ENCODE results near the gene ZNF521. TPM values are rescaled to one million over a fixed set of nuclear protein-coding genes. Genes with fewer than 3 reads are reported as not detected.

The ZNF521 gene
- total RNA-seq, 2 donors from 2014 or later: 21.4 to 26.9 TPM

- 97 to 98% methylated on average over 8 to 13 of the region's 13 CpGs for WGBS, 2 experiments (ENCODE audit: insufficient coverage in 1 of 2, insufficient read length in 1 of 2)
- Mint-ChIP-seq H3K27me3 (ENCODE audit: insufficient read depth) (peaks cover 4% of the 10 kb centered on the region), H3K27ac (no peak overlapping the region), H3K4me3 (no peak overlapping the region), H3K4me1 (peaks cover 26% of the 10 kb centered on the region), H3K36me3 (ENCODE audit: low read depth) (peaks cover 3% of the 10 kb centered on the region), H3K9me3 (peaks cover 8% of the 10 kb centered on the region)
- no peak overlapping the region for H3K9ac ChIP-seq (ENCODE audit: extremely low read depth, low read length, poor library complexity, severe bottlenecking)
- no peak for TF ChIP-seq CTCF (conservative IDR thresholded peaks at IDR 0.05)
- H3K27me3 ChIP-seq (ENCODE audit: control insufficient read depth, insufficient read depth, low read length, poor library complexity, severe bottlenecking): no peaks in the 10 kb centered on the region
- peaks cover 2% of the 10 kb centered on the region for H3K4me1 ChIP-seq (ENCODE audit: control insufficient read depth, insufficient read depth, low read length)
- peaks cover 16% of the 10 kb centered on the region for H3K9me3 ChIP-seq (ENCODE audit: control insufficient read depth, low read length)
- peak; percentile 64 for DNase-seq
- no peak overlapping the region for H3K27ac ChIP-seq (ENCODE audit: low read depth, low read length)
- H3K36me3 ChIP-seq (ENCODE audit: control insufficient read depth, insufficient read depth, low read length): no peaks in the 10 kb centered on the region
- no peak overlapping the region for H3K4me3 ChIP-seq (ENCODE audit: low read length)
Observed at GRCh38 chr18:25016666-25017065, 335.3 kb downstream of the ZNF521 start.

DNA sequence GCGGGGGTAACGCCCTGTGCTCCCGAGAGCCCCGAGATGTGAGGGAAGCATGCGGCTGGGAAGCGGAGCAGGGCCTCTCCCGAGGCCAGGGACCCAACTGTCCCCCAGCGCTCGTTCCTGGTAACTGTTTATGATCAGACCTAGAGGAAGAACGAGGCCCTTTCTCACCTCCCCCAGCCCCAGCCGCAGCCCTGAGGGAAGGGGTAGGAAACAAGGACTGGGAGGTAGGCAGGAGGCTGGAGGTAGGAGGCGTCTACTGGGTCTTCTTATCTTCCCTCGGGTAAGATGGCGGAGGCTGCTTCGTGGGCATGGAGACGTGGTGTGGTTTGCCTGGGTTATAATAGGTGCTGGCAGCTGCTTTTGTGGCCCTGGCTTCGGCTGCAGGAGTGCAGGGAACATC lies 335.8 kb downstream of the ZNF521 start:
- Mint-ChIP-seq H3K4me1 (peaks cover 26% of the 10 kb centered on the region), H3K9me3 (peaks cover 4% of the 10 kb centered on the region), H3K27ac (no peak overlapping the region), H3K27me3 (ENCODE audit: insufficient read depth) (peaks cover 4% of the 10 kb centered on the region), H3K4me3 (no peak overlapping the region), H3K36me3 (ENCODE audit: low read depth) (peaks cover 3% of the 10 kb centered on the region)
- Histone ChIP-seq H3K4me1 (ENCODE audit: control insufficient read depth, insufficient read depth, low read length) (peaks cover 2% of the 10 kb centered on the region), H3K27me3 (ENCODE audit: control insufficient read depth, insufficient read depth, low read length, poor library complexity, severe bottlenecking) (no peaks in the 10 kb centered on the region), H3K36me3 (ENCODE audit: control insufficient read depth, insufficient read depth, low read length) (no peaks in the 10 kb centered on the region), H3K4me3 (ENCODE audit: low read length) (no peak overlapping the region), H3K9me3 (ENCODE audit: control insufficient read depth, low read length) (peaks cover 11% of the 10 kb centered on the region), H3K9ac (ENCODE audit: extremely low read depth, low read length, poor library complexity, severe bottlenecking) (no peak overlapping the region), H3K27ac (ENCODE audit: low read depth, low read length) (no peak overlapping the region)
- DNase-seq: no peak
- WGBS, 2 experiments (ENCODE audit: insufficient coverage in 1 of 2, insufficient read length in 1 of 2): 97% methylated on average over 5 to 17 of the region's 17 CpGs
- no peak for TF ChIP-seq CTCF (conservative IDR thresholded peaks at IDR 0.05)
